ENCODE results near the gene CRELD2.

The CRELD2 gene

DNA sequence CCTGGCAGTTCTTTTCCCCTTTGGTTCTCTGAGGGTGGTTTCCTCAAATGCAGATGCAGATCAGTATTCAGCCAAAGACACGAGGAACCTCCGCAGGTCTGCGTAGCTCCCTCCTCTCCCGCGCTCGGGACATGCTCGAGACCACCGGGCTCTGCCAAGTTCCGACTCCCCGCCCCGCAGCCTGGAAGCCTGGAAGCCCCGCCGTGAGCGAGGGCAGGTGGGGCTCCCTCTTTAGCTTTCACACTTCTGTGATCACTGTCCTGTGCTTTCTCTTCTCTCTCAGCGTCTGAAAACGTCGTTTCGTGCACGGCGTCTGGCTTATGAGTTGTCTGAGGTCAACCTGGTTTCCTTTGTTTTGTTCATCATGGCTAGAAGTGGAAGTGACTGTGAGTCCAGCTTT, 38.2 kb upstream of the CRELD2 start:
- Histone ChIP-seq H3K4me3 (ENCODE audit: insufficient read depth, low read length, poor library complexity, severe bottlenecking) (no peak overlapping the region), H3K4me2 (ENCODE audit: low read depth, low read length, poor library complexity, severe bottlenecking) (no peak overlapping the region), H3K36me3 (ENCODE audit: low read length) (no peaks in the 10 kb centered on the region), H4K20me1 (ENCODE audit: low read depth, low read length) (peaks cover 3% of the 10 kb centered on the region; the same call in 1 of the 2 replicates), H3F3A (ENCODE audit: insufficient read depth) (no peaks in the 10 kb centered on the region), H3K27ac (ENCODE audit: low read depth, low read length) (no peak overlapping the region), H3K9ac (ENCODE audit: low read length) (no peak overlapping the region), H3K9me2 (replicated peaks; ENCODE audit: insufficient read depth, low read length) (no peaks in the 10 kb centered on the region), H2AFZ (ENCODE audit: low read depth, low read length, severe bottlenecking) (no peak overlapping the region), H3K9me3 (ENCODE audit: insufficient read depth, low read length) (no peaks in the 10 kb centered on the region), H3K79me2 (ENCODE audit: insufficient read depth, low read length) (peaks cover 77% of the 10 kb centered on the region), H3K27me3 (ENCODE audit: low read length) (no peaks in the 10 kb centered on the region)
- TF ChIP-seq EZH2phosphoT487 (conservative IDR thresholded peaks at IDR 0.05; ENCODE audit: low read length): no peak
- no peak for TF ChIP-seq CTCF (IDR thresholded peaks at IDR 0.05; ENCODE audit: insufficient read depth, low read length, poor library complexity, severe bottlenecking)

- no peaks in the 10 kb centered on the region for H3F3A ChIP-seq (ENCODE audit: insufficient read depth)
- H3K27me3 ChIP-seq (ENCODE audit: low read length): no peaks in the 10 kb centered on the region
- no peaks in the 10 kb centered on the region for H3K9me2 ChIP-seq (replicated peaks; ENCODE audit: insufficient read depth, low read length)
- TF ChIP-seq EZH2phosphoT487 (conservative IDR thresholded peaks at IDR 0.05; ENCODE audit: low read length) (no peak), CTCF (IDR thresholded peaks at IDR 0.05; ENCODE audit: insufficient read depth, low read length, poor library complexity, severe bottlenecking) (no peak)
- no peak overlapping the region for H2AFZ ChIP-seq (ENCODE audit: low read depth, low read length, severe bottlenecking)
- H3K9ac ChIP-seq (ENCODE audit: low read length): no peak overlapping the region
- H3K27ac ChIP-seq (ENCODE audit: low read depth, low read length): no peak overlapping the region
- H4K20me1 ChIP-seq (ENCODE audit: low read depth, low read length): peaks cover 3% of the 10 kb centered on the region; the same call in 1 of the 2 replicates
- H3K4me3 ChIP-seq (ENCODE audit: insufficient read depth, low read length, poor library complexity, severe bottlenecking): no peak overlapping the region
- no peaks in the 10 kb centered on the region for H3K36me3 ChIP-seq (ENCODE audit: low read length)
- peaks cover 61% of the 10 kb centered on the region for H3K79me2 ChIP-seq (ENCODE audit: insufficient read depth, low read length)
- no peak overlapping the region for H3K4me2 ChIP-seq (ENCODE audit: low read depth, low read length, poor library complexity, severe bottlenecking)
- H3K9me3 ChIP-seq (ENCODE audit: insufficient read depth, low read length): no peaks in the 10 kb centered on the region
These were observed 36.6 kb upstream of the CRELD2 start for GRCh38 chr22:49881856-49882255.

DNA sequence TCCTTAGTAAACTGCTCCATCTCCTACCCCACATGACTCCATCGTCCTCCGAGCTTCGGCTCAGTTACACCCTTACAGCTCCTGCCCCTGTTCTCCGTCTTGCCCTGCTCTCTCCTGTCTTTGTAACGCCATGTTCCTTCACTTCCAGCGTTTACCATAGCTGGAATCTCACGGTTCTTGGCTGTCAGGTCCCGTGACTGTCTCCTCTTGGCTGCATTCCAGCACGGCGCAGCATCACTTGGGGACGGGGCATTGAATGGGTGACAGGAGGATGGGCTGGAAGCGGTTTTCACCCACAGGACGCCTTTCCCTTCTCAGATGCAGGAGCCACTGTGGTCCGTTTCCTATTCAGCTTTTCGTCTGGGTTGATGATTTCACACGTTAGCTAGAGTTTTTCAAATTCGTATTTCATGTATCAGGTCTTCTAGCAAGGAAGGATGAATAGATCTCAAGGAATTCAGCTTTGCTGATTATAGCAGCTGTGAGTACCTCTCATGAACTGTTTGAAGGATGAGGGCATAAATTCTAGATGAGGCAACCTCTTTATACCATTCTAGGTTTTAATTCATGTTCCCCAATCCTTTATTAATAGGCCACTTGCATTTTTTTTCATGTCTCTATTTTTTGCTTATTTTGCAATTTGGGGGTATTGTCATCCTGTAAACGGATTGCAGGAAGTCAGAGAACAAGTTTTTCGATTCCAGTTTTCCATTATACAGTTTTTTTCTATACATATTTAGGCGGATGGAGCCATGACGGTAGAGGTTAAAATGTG, 35.7 kb upstream of the CRELD2 start:
- no peaks in the 10 kb centered on the region for H3K27me3 ChIP-seq (ENCODE audit: low read length)
- H3K9me2 ChIP-seq (replicated peaks; ENCODE audit: insufficient read depth, low read length): no peaks in the 10 kb centered on the region
- H2AFZ ChIP-seq (ENCODE audit: low read depth, low read length, severe bottlenecking): no peak overlapping the region
- no peak overlapping the region for H3K4me2 ChIP-seq (ENCODE audit: low read depth, low read length, poor library complexity, severe bottlenecking)
- H3F3A ChIP-seq (ENCODE audit: insufficient read depth): no peaks in the 10 kb centered on the region
- H4K20me1 ChIP-seq (ENCODE audit: low read depth, low read length): peaks cover 3% of the 10 kb centered on the region; the same call in 1 of the 2 replicates
- peaks cover 7% of the 10 kb centered on the region for H3K36me3 ChIP-seq (ENCODE audit: low read length)
- no peak overlapping the region for H3K9ac ChIP-seq (ENCODE audit: low read length)
- TF ChIP-seq EZH2phosphoT487 (conservative IDR thresholded peaks at IDR 0.05; ENCODE audit: low read length): no peak
- no peak for TF ChIP-seq CTCF (IDR thresholded peaks at IDR 0.05; ENCODE audit: insufficient read depth, low read length, poor library complexity, severe bottlenecking)
- H3K9me3 ChIP-seq (ENCODE audit: insufficient read depth, low read length): no peaks in the 10 kb centered on the region
- H3K4me3 ChIP-seq (ENCODE audit: insufficient read depth, low read length, poor library complexity, severe bottlenecking): no peak overlapping the region
- peaks cover 59% of the 10 kb centered on the region for H3K79me2 ChIP-seq (ENCODE audit: insufficient read depth, low read length)
- H3K27ac ChIP-seq (ENCODE audit: low read depth, low read length): no peak overlapping the region

Data from SU-DHL-6 (cell line).